ENCODE data around the gene ZNF700.
A peak's percentile ranks its signal among the peaks of the same experiment; 100 is the strongest.
"Not testable (repeated sequence)": the region's sequence is repeated elsewhere in the genome, so short reads cannot be mapped to it uniquely, and the experiment has no call there.

ZNF700 gene

DNA sequence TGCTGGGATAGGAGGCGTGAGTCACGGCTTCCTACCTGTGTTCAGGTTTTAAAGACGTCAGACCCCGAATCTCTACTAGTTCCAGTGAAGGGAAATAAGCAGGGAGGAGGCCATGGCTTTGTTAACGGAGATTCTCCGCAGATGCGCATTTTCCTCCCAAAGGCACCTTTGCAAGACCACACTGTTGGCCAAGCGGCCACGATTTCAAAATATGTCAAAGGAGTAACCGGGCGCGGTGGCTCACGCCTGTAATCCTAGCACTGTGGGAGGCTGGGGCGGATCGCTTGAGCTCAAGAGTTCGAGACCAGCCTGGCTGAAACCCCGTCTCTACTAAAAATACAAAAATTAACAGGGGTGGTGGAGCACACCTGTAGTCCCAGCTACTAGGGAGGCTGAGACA lies 61.8 kb downstream of the ZNF700 start:
- Histone ChIP-seq H3K27me3 (replicated peaks; ENCODE audit: insufficient read depth, low read length) (no peaks in the 10 kb centered on the region), H3K9ac (ENCODE audit: low read length) (no peak overlapping the region), H3K36me3 (replicated peaks; ENCODE audit: insufficient read depth, low read length) (no peaks in the 10 kb centered on the region), H3F3A (ENCODE audit: insufficient read depth, low read length) (peaks cover 15% of the 10 kb centered on the region), H3K9me2 (replicated peaks; ENCODE audit: insufficient read depth, low read length) (no peaks in the 10 kb centered on the region), H3K27ac (ENCODE audit: low read length) (no peak overlapping the region), H3K4me1 (ENCODE audit: low read length) (no peaks in the 10 kb centered on the region), H3K4me3 (ENCODE audit: low read length) (no peak overlapping the region), H3K79me2 (ENCODE audit: low read length) (peaks cover 14% of the 10 kb centered on the region), H3K4me2 (ENCODE audit: low read depth, low read length) (no peak overlapping the region; the same call in 1 of the 2 replicates), H4K20me1 (ENCODE audit: insufficient read depth, low read length) (no peaks in the 10 kb centered on the region), H2AFZ (ENCODE audit: low read length) (no peak overlapping the region), H3K9me3 (replicated peaks; ENCODE audit: insufficient read depth, low read length) (no peaks in the 10 kb centered on the region)
- TF ChIP-seq EZH2phosphoT487 (IDR thresholded peaks at IDR 0.05; ENCODE audit: low read length) (no peak), EZH2 (optimal IDR thresholded peaks at IDR 0.05; ENCODE audit: low read depth, low read length) (no peak)
- TF ChIP-seq, protein P1, sequence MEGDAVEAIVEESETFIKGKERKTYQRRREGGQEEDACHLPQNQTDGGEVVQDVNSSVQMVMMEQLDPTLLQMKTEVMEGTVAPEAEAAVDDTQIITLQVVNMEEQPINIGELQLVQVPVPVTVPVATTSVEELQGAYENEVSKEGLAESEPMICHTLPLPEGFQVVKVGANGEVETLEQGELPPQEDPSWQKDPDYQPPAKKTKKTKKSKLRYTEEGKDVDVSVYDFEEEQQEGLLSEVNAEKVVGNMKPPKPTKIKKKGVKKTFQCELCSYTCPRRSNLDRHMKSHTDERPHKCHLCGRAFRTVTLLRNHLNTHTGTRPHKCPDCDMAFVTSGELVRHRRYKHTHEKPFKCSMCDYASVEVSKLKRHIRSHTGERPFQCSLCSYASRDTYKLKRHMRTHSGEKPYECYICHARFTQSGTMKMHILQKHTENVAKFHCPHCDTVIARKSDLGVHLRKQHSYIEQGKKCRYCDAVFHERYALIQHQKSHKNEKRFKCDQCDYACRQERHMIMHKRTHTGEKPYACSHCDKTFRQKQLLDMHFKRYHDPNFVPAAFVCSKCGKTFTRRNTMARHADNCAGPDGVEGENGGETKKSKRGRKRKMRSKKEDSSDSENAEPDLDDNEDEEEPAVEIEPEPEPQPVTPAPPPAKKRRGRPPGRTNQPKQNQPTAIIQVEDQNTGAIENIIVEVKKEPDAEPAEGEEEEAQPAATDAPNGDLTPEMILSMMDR (IDR thresholded peaks at IDR 0.05; ENCODE audit: low read length), result no peak
- DNase-seq, result no peak

DNA sequence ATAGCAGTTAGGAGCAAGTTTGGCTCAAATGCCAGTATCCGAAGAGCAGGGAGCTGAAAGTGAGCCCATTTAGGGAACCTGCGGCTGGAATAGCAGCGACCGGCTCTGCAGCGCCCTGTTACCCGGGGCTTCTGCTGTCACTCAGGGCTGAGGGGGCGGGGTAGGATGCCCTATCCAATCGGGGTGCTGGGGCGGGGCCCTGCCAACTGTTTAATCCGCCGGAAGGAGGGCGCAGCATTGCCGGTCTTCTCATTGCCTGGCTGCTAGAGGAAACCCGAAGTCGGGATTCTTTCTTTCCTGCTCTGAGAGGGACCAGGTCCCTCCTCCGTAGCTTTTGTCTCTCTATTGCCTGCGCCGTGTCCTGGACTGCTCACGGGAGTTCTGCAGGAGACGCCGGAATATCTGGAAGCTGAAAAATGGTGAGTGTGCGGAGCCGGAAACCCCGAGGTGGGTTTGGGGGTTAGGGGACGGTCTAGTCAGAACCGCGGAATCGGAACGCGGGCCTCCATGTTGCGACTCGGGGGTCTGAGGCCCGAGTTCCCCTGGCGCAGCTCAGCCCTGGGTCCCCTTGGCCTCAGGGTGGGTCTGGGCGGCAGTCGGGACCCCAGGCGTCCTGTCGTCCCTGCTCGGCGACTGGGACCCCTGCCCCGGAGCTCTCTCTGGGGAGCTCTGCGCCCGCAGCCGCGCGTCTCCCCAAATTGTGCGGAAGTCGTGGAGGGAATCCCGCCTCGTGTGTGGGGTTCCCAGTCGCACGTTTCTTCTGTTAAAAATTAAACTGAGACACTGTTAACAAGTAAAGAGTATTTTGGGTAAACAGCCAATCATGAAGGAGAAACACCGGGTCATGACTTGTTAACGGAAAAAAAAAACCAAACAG lies 62.7 kb downstream of the ZNF700 start:
- Histone ChIP-seq H3K36me3 (replicated peaks; ENCODE audit: insufficient read depth, low read length) (no peaks in the 10 kb centered on the region), H3K9me2 (replicated peaks; ENCODE audit: insufficient read depth, low read length) (no peaks in the 10 kb centered on the region), H3K79me2 (ENCODE audit: low read length) (peaks cover 14% of the 10 kb centered on the region), H3K27me3 (replicated peaks; ENCODE audit: insufficient read depth, low read length) (no peaks in the 10 kb centered on the region), H3K4me3 (ENCODE audit: low read length) (peak overlapping the region; percentile 93), H4K20me1 (ENCODE audit: insufficient read depth, low read length) (no peaks in the 10 kb centered on the region), H3K4me2 (ENCODE audit: low read depth, low read length) (peak overlapping the region; percentile 85), H2AFZ (ENCODE audit: low read length) (peak overlapping the region; percentile 95), H3K27ac (ENCODE audit: low read length) (peak overlapping the region; percentile 60; the same call in 1 of the 2 replicates), H3K9ac (ENCODE audit: low read length) (peak overlapping the region; percentile 73), H3F3A (ENCODE audit: insufficient read depth, low read length) (peaks cover 15% of the 10 kb centered on the region), H3K9me3 (replicated peaks; ENCODE audit: insufficient read depth, low read length) (no peaks in the 10 kb centered on the region), H3K4me1 (ENCODE audit: low read length) (no peaks in the 10 kb centered on the region)
- DNase-seq, result peak; percentile 94
- TF ChIP-seq, protein P1 (IDR thresholded peaks at IDR 0.05; ENCODE audit: low read length), result no peak
- TF ChIP-seq EZH2phosphoT487 (IDR thresholded peaks at IDR 0.05; ENCODE audit: low read length) (no peak), EZH2 (optimal IDR thresholded peaks at IDR 0.05; ENCODE audit: low read depth, low read length) (no peak)

DNA sequence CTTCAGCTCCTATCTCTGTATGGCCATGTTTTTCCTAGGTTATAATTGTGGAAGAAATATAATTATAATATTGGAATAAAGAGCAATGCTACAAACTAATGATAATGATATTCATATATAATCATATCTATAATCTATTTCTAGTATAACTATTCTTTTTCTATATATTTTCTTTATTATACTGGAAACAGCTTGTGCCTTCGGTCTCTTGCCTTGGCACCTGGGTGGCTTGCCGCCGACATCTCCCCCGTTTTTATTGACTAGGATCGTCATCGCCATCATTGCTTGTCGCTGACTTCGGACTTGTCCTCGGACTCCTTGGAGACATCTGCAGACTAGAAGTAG lies 64.2 kb downstream of the ZNF700 start:
- Histone ChIP-seq H3K9ac (ENCODE audit: low read length) (no peak overlapping the region), H3K4me1 (ENCODE audit: low read length) (no peaks in the 10 kb centered on the region), H3K4me2 (ENCODE audit: low read depth, low read length) (peak overlapping the region; percentile 85; the same call in 1 of the 2 replicates), H3K36me3 (replicated peaks; ENCODE audit: insufficient read depth, low read length) (no peaks in the 10 kb centered on the region), H4K20me1 (ENCODE audit: insufficient read depth, low read length) (no peaks in the 10 kb centered on the region), H3K27me3 (replicated peaks; ENCODE audit: insufficient read depth, low read length) (no peaks in the 10 kb centered on the region), H3K79me2 (ENCODE audit: low read length) (peaks cover 18% of the 10 kb centered on the region), H3K9me2 (replicated peaks; ENCODE audit: insufficient read depth, low read length) (no peaks in the 10 kb centered on the region), H3K4me3 (ENCODE audit: low read length) (peak overlapping the region; percentile 93), H3K27ac (ENCODE audit: low read length) (peak overlapping the region; percentile 60; the same call in 1 of the 2 replicates), H3F3A (ENCODE audit: insufficient read depth, low read length) (peaks cover 15% of the 10 kb centered on the region), H3K9me3 (replicated peaks; ENCODE audit: insufficient read depth, low read length) (no peaks in the 10 kb centered on the region), H2AFZ (ENCODE audit: low read length) (no peak overlapping the region)
- no peak for DNase-seq
- TF ChIP-seq EZH2 (optimal IDR thresholded peaks at IDR 0.05; ENCODE audit: low read depth, low read length) (no peak), EZH2phosphoT487 (IDR thresholded peaks at IDR 0.05; ENCODE audit: low read length) (no peak)
- TF ChIP-seq, protein P1 (IDR thresholded peaks at IDR 0.05; ENCODE audit: low read length), result no peak

DNA sequence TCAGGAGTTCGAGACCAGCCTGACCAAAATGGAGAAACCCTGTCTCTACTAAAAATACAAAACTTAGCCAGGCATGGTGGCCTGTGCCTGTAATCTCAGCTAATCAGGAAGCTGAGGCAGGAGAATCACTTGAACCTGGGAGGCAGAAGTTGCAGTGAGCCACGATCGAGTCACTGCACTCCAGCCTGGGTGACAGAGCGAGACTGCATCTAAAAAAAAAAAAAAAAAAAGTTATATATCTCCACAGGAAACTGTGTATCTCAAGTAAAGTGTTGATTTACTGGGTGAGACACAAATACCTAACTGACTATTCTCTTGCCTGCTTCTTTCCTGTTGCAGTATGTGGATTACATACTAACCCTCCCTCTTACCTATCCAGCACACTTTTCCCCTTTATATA lies 67.0 kb downstream of the ZNF700 start:
- not testable (repeated sequence) for H3K9me2 ChIP-seq (replicated peaks; ENCODE audit: insufficient read depth, low read length); H2AFZ ChIP-seq (ENCODE audit: low read length); H3K4me1 ChIP-seq (ENCODE audit: low read length); H3K4me2 ChIP-seq (ENCODE audit: low read depth, low read length); H3K27ac ChIP-seq (ENCODE audit: low read length); H3K27me3 ChIP-seq (replicated peaks; ENCODE audit: insufficient read depth, low read length); H3K9me3 ChIP-seq (replicated peaks; ENCODE audit: insufficient read depth, low read length); H3K36me3 ChIP-seq (replicated peaks; ENCODE audit: insufficient read depth, low read length); H3K9ac ChIP-seq (ENCODE audit: low read length); DNase-seq; H4K20me1 ChIP-seq (ENCODE audit: insufficient read depth, low read length); H3K4me3 ChIP-seq (ENCODE audit: low read length)
- Histone ChIP-seq H3F3A (ENCODE audit: insufficient read depth, low read length) (peaks cover 15% of the 10 kb centered on the region), H3K79me2 (ENCODE audit: low read length) (peaks cover 26% of the 10 kb centered on the region)
